K562 (cell line): ENCODE results near the gene BPIFB2. TPM values are rescaled to one million over a fixed set of nuclear protein-coding genes. Genes with fewer than 3 reads are reported as not detected.

Experiments used
- ATAC-seq: fragments of 200-7000 bp; cut with Tn5 transposase; 3 replicates; pipeline ENCODE4 v1.9.1; 2020; ENCODE audit warnings: moderate library complexity
- BruUV-seq: library from RNA; stranded (reverse); fragments of 400-500 nt; replicated peaks from 2 replicates; lab custom pipeline; 2021; lab: Mats Ljungman, UMichigan
- CTCF ChIA-PET: fragments of 300-600 bp; formaldehyde crosslinking; extraction: SDS; loops from one replicate; lab custom pipeline; 2021; ENCODE audit warnings: low intra/inter-chr PET ratio; lab: Yijun Ruan, JAX
- POLR2A ChIA-PET: fragments of 300-600, 350-650 bp; sonication (Branson Sonifier 250); formaldehyde crosslinking; extraction: SDS; loops from one replicate; lab custom pipeline; 2021; ENCODE audit warnings: antibody characterized with exemption, inconsistent platforms; lab: Yijun Ruan, JAX
- DNase-seq, 4 experiments: peaks; one replicate each; pipeline versions ENCODE4 v3.0.0 to v3.0.0-alpha.2; 2011 to 2018; ENCODE audit warnings: low spot score in 3 of 4, mixed read lengths in 3 of 4; ENCODE audit errors: extremely low read depth in 1 of 4
- FAIRE-seq: peaks from 2 replicates; lab custom pipeline; 2011; peaks lifted over from hg19 to GRCh38; lab: Jason Lieb, UNC
- H2AFZ ChIP-seq: 2 replicates; pipeline ENCODE4 v1.6.0; 2011; ENCODE audit warnings: low read depth, low read length, control low read depth, inconsistent platforms
- H3K27ac ChIP-seq: fragments of 200-600 bp; 3 replicates; pipeline ENCODE4 v1.8.0; 2011; ENCODE audit warnings: low read depth, mild to moderate bottlenecking, control low read depth, inconsistent platforms, low read length, moderate library complexity, mixed read lengths; ENCODE audit errors: extremely low read depth
- H3K27me3 ChIP-seq, 2 experiments: fragments of 300-600 bp in 1 of 2; 2 replicates in 1 of 2; 3 replicates in 1 of 2; pipeline versions ENCODE4 v1.6.0 to v1.8.0; 2011; ENCODE audit warnings: inconsistent platforms in 2 of 2, low read length in 2 of 2, mild to moderate bottlenecking in 1 of 2, mixed read lengths in 1 of 2, moderate library complexity in 1 of 2; ENCODE audit not compliant: control insufficient read depth in 2 of 2, insufficient read depth in 2 of 2
- H3K36me3 ChIP-seq: fragments of 300-600 bp; 3 replicates; pipeline ENCODE4 v1.8.0; 2011; ENCODE audit warnings: mild to moderate bottlenecking, low read length, inconsistent platforms; ENCODE audit not compliant: control insufficient read depth, insufficient read depth
- H3K4me1 ChIP-seq, 2 experiments: fragments of 200-600 bp in 1 of 2; replicated peaks in 1 of 2; 2 replicates in 1 of 2; 3 replicates in 1 of 2; pipeline versions ENCODE4 v1.5.1 to v1.8.0; 2011; ENCODE audit warnings: inconsistent platforms in 2 of 2, low read length in 2 of 2, mild to moderate bottlenecking in 1 of 2, mixed read lengths in 1 of 2, moderate library complexity in 1 of 2; ENCODE audit not compliant: control insufficient read depth in 2 of 2, insufficient read depth in 2 of 2
- H3K4me2 ChIP-seq: 2 replicates; pipeline ENCODE4 v1.6.1; 2011; ENCODE audit warnings: low read length, control low read depth, inconsistent platforms, mixed read lengths; ENCODE audit not compliant: insufficient read depth
- H3K4me3 ChIP-seq: fragments of 200-600 bp; sonication (generic), shearing (Covaris generic); 2 replicates; pipeline ENCODE4 v1.5.1; 2016; ENCODE audit warnings: control low read depth, inconsistent platforms
- H3K79me2 ChIP-seq: fragments of 200-600 bp; 3 replicates; pipeline ENCODE4 v1.8.0; 2011; ENCODE audit warnings: low read length, inconsistent platforms; ENCODE audit not compliant: control insufficient read depth, insufficient read depth
- H3K9ac ChIP-seq, 2 experiments: 2 replicates each; pipeline versions ENCODE4 v1.6.0 to v1.6.1; 2011; ENCODE audit warnings: low read depth in 2 of 2, low read length in 2 of 2, control low read depth in 1 of 2, inconsistent platforms in 1 of 2, mild to moderate bottlenecking in 1 of 2, mixed read lengths in 1 of 2; ENCODE audit not compliant: insufficient read depth in 1 of 2
- H3K9me1 ChIP-seq: one replicate; pipeline ENCODE4 v1.6.0; 2011; ENCODE audit warnings: inconsistent platforms, mild to moderate bottlenecking, low read length, moderate library complexity; ENCODE audit not compliant: control insufficient read depth, insufficient read depth
- H3K9me3 ChIP-seq: replicated peaks from 2 replicates; pipeline ENCODE4 v1.5.1; 2011; ENCODE audit warnings: low read depth, low read length, inconsistent platforms; ENCODE audit not compliant: control insufficient read depth, insufficient read depth
- H4K20me1 ChIP-seq: replicated peaks from 2 replicates; pipeline ENCODE4 v1.6.1; 2011; ENCODE audit warnings: low read length, inconsistent platforms, mixed read lengths; ENCODE audit not compliant: control insufficient read depth, insufficient read depth
- BRF1 ChIP-seq: IDR thresholded peaks from 3 replicates; pipeline ENCODE4 v1.6.1; 2011; ENCODE audit warnings: borderline replicate concordance, mild to moderate bottlenecking; ENCODE audit not compliant: insufficient read length; ENCODE audit errors: extremely low read depth
- CHD7 ChIP-seq: fragments of 200-600 bp; sonication (generic); IDR thresholded peaks from one replicate; pipeline ENCODE4 v1.6.1; 2012; ENCODE audit warnings: mild to moderate bottlenecking, low read depth, low read length, inconsistent platforms
- CREB1 ChIP-seq, 2 experiments: sonication (generic) in 1 of 2; formaldehyde crosslinking in 1 of 2; IDR thresholded peaks; 2 replicates each; pipeline versions ENCODE4 v1.6.1 to v1.8.0; 2012 to 2022; ENCODE audit warnings: inconsistent platforms in 1 of 2, mild to moderate bottlenecking in 1 of 2, missing genetic modification reagents in 1 of 2, moderate library complexity in 1 of 2
- ERF ChIP-seq: fragments of 450-650 bp; formaldehyde crosslinking; IDR thresholded peaks from 2 replicates; pipeline ENCODE4 v1.4.0; 2020; ENCODE audit warnings: mild to moderate bottlenecking, mixed read lengths
- KLF16 ChIP-seq: IDR thresholded peaks from 2 replicates; pipeline ENCODE4 v1.6.1; 2016; ENCODE audit warnings: antibody characterized with exemption
- SNIP1 ChIP-seq: fragments of 450-650 bp; IDR thresholded peaks from 2 replicates; pipeline ENCODE4 v1.7.1; 2017; ENCODE audit warnings: low read depth, mild to moderate bottlenecking
- ZNF583 ChIP-seq: fragments of 250-450 bp; sonication (Bioruptor Pico); IDR thresholded peaks from 2 replicates; pipeline ENCODE4 v1.4.0; 2020
- WGBS: fragments of 100-300 bp; shearing (Covaris generic); methylation state at CpG from one replicate; pipeline ENCODE4 v1.1.6; 2016; ENCODE audit warnings: low coverage, mixed read lengths; ENCODE audit not compliant: insufficient coverage; ENCODE audit errors: missing lambda C conversion rate; 5-methylcytosine and 5-hydroxymethylcytosine counted together
- in situ Hi-C: fragments of 300-500 bp; cut with MboI; formaldehyde crosslinking; loops from 4 replicates; pipeline ENCODE4 v1.15.0; 2018; ENCODE audit warnings: inconsistent platforms, mixed read lengths
- intact Hi-C: fragments of 100-400 bp; cut with micrococcal nuclease; formaldehyde crosslinking; loops from 2 replicates; pipeline ENCODE4 v1.14.2; 2022
- polyA plus RNA-seq, 8 experiments: library from polyadenylated mRNA; depleted of rRNA in 4 of 8; stranded (reverse) in 5 of 8; unstranded in 3 of 8; fragments of >200 nt; fragmentation: Nextera tagmentation in 2 of 8; fragmentation: Illumina TruSeq in 1 of 8; extraction: Ambion mirVana in 2 of 8; extraction: Trizol in 1 of 8; gene quantifications; 2 replicates each; pipeline versions ENCODE4 v1.2.1 to v1.2.3, GENCODE V29; 2011 to 2014; ENCODE audit warnings: inconsistent platforms in 1 of 8, missing spikeins in 1 of 8
- total RNA-seq, 7 experiments: library from RNA; depleted of rRNA in 6 of 7; stranded (reverse); fragments of >200 nt in 6 of 7; fragmentation: Illumina TruSeq in 2 of 7; extraction: Trizol in 2 of 7; gene quantifications; 2 replicates each; pipeline versions ENCODE4 v1.2.1 to v1.2.3, GENCODE V29; 2011 to 2021; ENCODE audit warnings: low replicate concordance in 1 of 7
- TF ChIP-seq, protein P1 (sequence below): fragments of 250-450 bp; sonication (Bioruptor Pico); IDR thresholded peaks from 2 replicates; pipeline ENCODE4 v1.8.0; 2021; ENCODE audit warnings: borderline replicate concordance, mild to moderate bottlenecking, moderate library complexity; ENCODE audit not compliant: poor library complexity, severe bottlenecking

The BPIFB2 gene
- total and polyA plus RNA-seq, 9 of the 15 experiments (the other 6 are each of a cell fraction or from before 2014, with no cell fraction given): not detected

GRCh38 chr20:33046412-33046811, 38.9 kb downstream of the BPIFB2 start:
- Histone ChIP-seq H3K4me1 (no peaks in the 10 kb centered on the region), H3K4me3 (no peak overlapping the region), H3K27ac (no peak overlapping the region), H3K9me1 (no peaks in the 10 kb centered on the region), H3K79me2 (no peaks in the 10 kb centered on the region), H3K27me3 (peaks cover 0 to 19% of the 10 kb centered on the region in 2 experiments; a peak in 2 of 5 replicates), H2AFZ (no peak overlapping the region), H3K9me3 (no peaks in the 10 kb centered on the region; the same call in none of the 2 replicates), H3K36me3 (no peaks in the 10 kb centered on the region), H3K9ac (no peak overlapping the region), H4K20me1 (no peaks in the 10 kb centered on the region), H3K4me2 (no peak overlapping the region)
- DNase-seq (no peak), ATAC-seq (no peak), FAIRE-seq (no peak)
- intact Hi-C loops: no loop called here
- BruUV-seq: no TSS peak
- POLR2A ChIA-PET: interaction anchor here (1.0 kb wide), 1 partner anchor 76 kb away, joined by 3 read pairs; no protein-coding TSS in a partner anchor
- WGBS: 0% methylated on average over 3 of the region's 3 CpGs
- CTCF ChIA-PET: no interaction called here
- in situ Hi-C loops: no loop called here
- TF ChIP-seq CHD7 (no peak), ERF (CRISPR knock-in tag) (no peak), ZNF583 (CRISPR knock-in tag) (no peak), SNIP1 (no peak), BRF1 (no peak), KLF16 (no peak), CREB1 (IDR thresholded peaks at IDR 0.05) (no peak), CREB1 (CRISPR knock-in tag; IDR thresholded peaks at IDR 0.05) (no peak)
- TF ChIP-seq, protein P1, sequence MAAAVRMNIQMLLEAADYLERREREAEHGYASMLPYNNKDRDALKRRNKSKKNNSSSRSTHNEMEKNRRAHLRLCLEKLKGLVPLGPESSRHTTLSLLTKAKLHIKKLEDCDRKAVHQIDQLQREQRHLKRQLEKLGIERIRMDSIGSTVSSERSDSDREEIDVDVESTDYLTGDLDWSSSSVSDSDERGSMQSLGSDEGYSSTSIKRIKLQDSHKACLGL (CRISPR knock-in tag): no peak
